H1 (cell line): ENCODE data around the gene ZRANB1. TPM values are rescaled to one million over a fixed set of nuclear protein-coding genes. Genes with fewer than 3 reads are reported as not detected.

Experiments used
- CTCF ChIA-PET: fragments of 300-600 bp; sonication (Branson Sonifier 250); formaldehyde crosslinking; loops from one replicate; lab custom pipeline; 2021; ENCODE audit not compliant: partially characterized antibody; lab: Charles Lee
- POLR2A ChIA-PET: fragments of 300-600 bp; sonication (Branson Sonifier 250); formaldehyde crosslinking; loops from one replicate; lab custom pipeline; 2021; ENCODE audit warnings: inconsistent platforms; ENCODE audit not compliant: partially characterized antibody; lab: Charles Lee
- DNase-seq, 2 experiments: peaks; one replicate each; pipeline versions ENCODE4 v3.0.0 to v3.0.0-alpha.2; 2010 to 2022; ENCODE audit warnings: low spot score in 2 of 2, low read depth in 1 of 2, mixed read lengths in 1 of 2
- FAIRE-seq: peaks from 2 replicates; lab custom pipeline; 2011; peaks lifted over from hg19 to GRCh38; lab: Jason Lieb, UNC
- H2AFZ ChIP-seq: 2 replicates; pipeline ENCODE4 v1.8.1; 2012; ENCODE audit warnings: low read length, inconsistent platforms
- H2AK5ac ChIP-seq: 2 replicates; pipeline ENCODE4 v1.6.1; 2013; ENCODE audit warnings: low read depth, low read length
- H2BK120ac ChIP-seq: replicated peaks from 2 replicates; pipeline ENCODE3; 2013; ENCODE audit warnings: low read depth, low read length, inconsistent platforms
- H2BK12ac ChIP-seq: 2 replicates; pipeline ENCODE4 v1.6.1; 2013; ENCODE audit warnings: low read depth, low read length
- H2BK15ac ChIP-seq: 2 replicates; pipeline ENCODE4 v1.6.1; 2013; ENCODE audit warnings: low read length
- H2BK20ac ChIP-seq: 2 replicates; pipeline ENCODE4 v1.6.1; 2013; ENCODE audit warnings: low read length
- H2BK5ac ChIP-seq: 2 replicates; pipeline ENCODE4 v1.6.1; 2013; ENCODE audit warnings: low read depth, low read length
- H3K14ac ChIP-seq: 2 replicates; pipeline ENCODE4 v1.6.1; 2013; ENCODE audit warnings: inconsistent platforms; ENCODE audit not compliant: insufficient read length
- H3K18ac ChIP-seq: 2 replicates; pipeline ENCODE4 v1.6.1; 2013; ENCODE audit warnings: low read length; ENCODE audit errors: extremely low read depth
- H3K23ac ChIP-seq: 2 replicates; pipeline ENCODE4 v1.6.1; 2013; ENCODE audit warnings: inconsistent platforms; ENCODE audit not compliant: insufficient read length
- H3K23me2 ChIP-seq: 2 replicates; pipeline ENCODE4 v1.6.1; 2013; ENCODE audit warnings: low read depth, low read length
- H3K27ac ChIP-seq: 2 replicates; pipeline ENCODE4 v1.6.1; 2011; ENCODE audit warnings: low read depth, low read length, inconsistent platforms
- H3K27me3 ChIP-seq, 4 experiments: replicated peaks in 1 of 4; 1 replicate in 1 of 4; 2 replicates in 3 of 4; pipeline versions ENCODE4 v1.6.1 to v1.8.1; 2011 to 2013; ENCODE audit warnings: low read length in 3 of 4, mild to moderate bottlenecking in 3 of 4, inconsistent platforms in 2 of 4, mixed read lengths in 2 of 4, moderate library complexity in 1 of 4; ENCODE audit not compliant: control insufficient read depth in 3 of 4, insufficient read depth in 3 of 4; ENCODE audit errors: extremely low read depth in 1 of 4
- H3K36me3 ChIP-seq, 4 experiments: 2 replicates each; pipeline versions ENCODE4 v1.6.1 to v1.8.1; 2011 to 2013; ENCODE audit warnings: mild to moderate bottlenecking in 4 of 4, low read length in 3 of 4, moderate library complexity in 2 of 4, control low read depth in 1 of 4, inconsistent platforms in 1 of 4; ENCODE audit not compliant: insufficient read depth in 4 of 4, control insufficient read depth in 2 of 4
- H3K4ac ChIP-seq: replicated peaks from 2 replicates; pipeline ENCODE3; 2013; ENCODE audit warnings: low read length, low read depth, mixed read lengths, inconsistent platforms; ENCODE audit not compliant: insufficient read length
- H3K4me1 ChIP-seq, 4 experiments: replicated peaks in 1 of 4; 1 replicate in 1 of 4; 2 replicates in 3 of 4; pipeline versions ENCODE4 v1.6.1 to v1.8.1; 2011 to 2013; ENCODE audit warnings: low read length in 3 of 4, inconsistent platforms in 2 of 4, mixed read lengths in 1 of 4; ENCODE audit not compliant: insufficient read depth in 4 of 4, control insufficient read depth in 3 of 4
- H3K4me2 ChIP-seq, 2 experiments: 2 replicates each; pipeline versions ENCODE4 v1.6.1 to v1.8.1; 2011 to 2013; ENCODE audit warnings: low read depth in 2 of 2, low read length in 2 of 2, control low read depth in 1 of 2, inconsistent platforms in 1 of 2, mild to moderate bottlenecking in 1 of 2; ENCODE audit not compliant: insufficient read depth in 1 of 2
- H3K4me3 ChIP-seq, 4 experiments: fragments of 200-600, 300-600 bp in 1 of 4; sonication (generic), shearing (Covaris generic), sonication (Bioruptor Twin) in 1 of 4; 2 replicates each; pipeline versions ENCODE4 v1.5.1 to v1.8.1; 2011 to 2016; ENCODE audit warnings: low read length in 4 of 4, low read depth in 3 of 4, control low read depth in 2 of 4, inconsistent platforms in 2 of 4, mild to moderate bottlenecking in 2 of 4, mixed read lengths in 1 of 4, moderate library complexity in 1 of 4; ENCODE audit not compliant: insufficient read depth in 2 of 4; ENCODE audit errors: extremely low read depth in 1 of 4
- H3K56ac ChIP-seq: replicated peaks from 2 replicates; pipeline ENCODE3; 2013; ENCODE audit warnings: low read depth, mild to moderate bottlenecking, mixed read lengths, low read length, inconsistent platforms; ENCODE audit not compliant: insufficient read length
- H3K79me1 ChIP-seq: 2 replicates; pipeline ENCODE4 v1.6.1; 2013; ENCODE audit warnings: low read depth, low read length, control low read depth
- H3K79me2 ChIP-seq, 2 experiments: 2 replicates each; pipeline versions ENCODE4 v1.6.1 to v1.8.1; 2012 to 2013; ENCODE audit warnings: low read length in 2 of 2, mild to moderate bottlenecking in 2 of 2, inconsistent platforms in 1 of 2; ENCODE audit not compliant: insufficient read depth in 2 of 2, control insufficient read depth in 1 of 2
- H3K9ac ChIP-seq, 4 experiments: replicated peaks in 1 of 4; 1 replicate in 1 of 4; 2 replicates in 3 of 4; pipeline versions ENCODE4 v1.6.1 to v1.8.1; 2011 to 2013; ENCODE audit warnings: low read depth in 3 of 4, low read length in 3 of 4, control low read depth in 2 of 4, mild to moderate bottlenecking in 2 of 4, moderate library complexity in 2 of 4, inconsistent platforms in 1 of 4; ENCODE audit errors: extremely low read depth in 1 of 4
- H3K9me3 ChIP-seq, 2 experiments: 2 replicates each; pipeline versions ENCODE4 v1.6.1 to v1.8.1; 2012 to 2013; ENCODE audit warnings: mild to moderate bottlenecking in 2 of 2, moderate library complexity in 2 of 2, control low read depth in 1 of 2, inconsistent platforms in 1 of 2, low read depth in 1 of 2, low read length in 1 of 2, mixed read lengths in 1 of 2; ENCODE audit not compliant: insufficient read depth in 2 of 2
- H4K20me1 ChIP-seq, 2 experiments: replicated peaks in 1 of 2; 2 replicates each; pipeline versions ENCODE3 to v1.8.1; 2011 to 2013; ENCODE audit warnings: inconsistent platforms in 2 of 2, low read length in 2 of 2, mild to moderate bottlenecking in 1 of 2; ENCODE audit not compliant: insufficient read depth in 2 of 2, control insufficient read depth in 1 of 2
- H4K5ac ChIP-seq: 2 replicates; pipeline ENCODE4 v1.6.1; 2013; ENCODE audit warnings: low read length, low read depth, mixed read lengths, inconsistent platforms; ENCODE audit not compliant: insufficient read length
- H4K8ac ChIP-seq: 2 replicates; pipeline ENCODE4 v1.8.0; 2013; ENCODE audit warnings: mild to moderate bottlenecking, moderate library complexity, low read length, inconsistent platforms; ENCODE audit not compliant: insufficient read depth; ENCODE audit errors: extremely low read depth
- H4K91ac ChIP-seq: replicated peaks from 2 replicates; pipeline ENCODE3; 2013; ENCODE audit warnings: low read length, mixed read lengths, inconsistent platforms; ENCODE audit not compliant: insufficient read length
- CTBP2 ChIP-seq: IDR thresholded peaks from 2 replicates; pipeline ENCODE4 v1.7.0; 2011; ENCODE audit warnings: borderline replicate concordance, mild to moderate bottlenecking, moderate library complexity, mixed read lengths, low read length; ENCODE audit not compliant: insufficient read depth, insufficient read length
- MAFK ChIP-seq: IDR thresholded peaks from 2 replicates; pipeline ENCODE4 v1.6.1; 2012; ENCODE audit warnings: low read depth, mild to moderate bottlenecking, improper control_type of control experiment, low read length
- POU5F1 ChIP-seq: IDR thresholded peaks from 2 replicates; pipeline ENCODE4 v1.6.1; 2011; ENCODE audit warnings: low read depth, mild to moderate bottlenecking, low read length, moderate library complexity
- RAD21 ChIP-seq, 2 experiments: IDR thresholded peaks in 1 of 2; conservative IDR thresholded peaks in 1 of 2; 2 replicates each; pipeline ENCODE4 v1.6.1; 2011; ENCODE audit warnings: low read depth in 2 of 2, low read length in 2 of 2, improper control_type of control experiment in 1 of 2, inconsistent platforms in 1 of 2, mild to moderate bottlenecking in 1 of 2, moderate library complexity in 1 of 2
- SAP30 ChIP-seq: fragments of 300-600 bp; sonication (generic); IDR thresholded peaks from 2 replicates; pipeline ENCODE4 v1.7.1; 2012; ENCODE audit warnings: low read length, moderate library complexity, mild to moderate bottlenecking, inconsistent platforms; ENCODE audit not compliant: insufficient read depth, insufficient replicate concordance
- SIRT6 ChIP-seq: IDR thresholded peaks from one replicate; pipeline ENCODE4 v1.7.1; 2012; ENCODE audit warnings: low read length, inconsistent platforms
- WGBS, 2 experiments: shearing (Covaris generic) in 1 of 2; methylation state at CpG; one replicate each; pipeline versions ENCODE4 v1.1.6 to v1.1.7; 2013 to 2015; ENCODE audit warnings: low lambda C conversion rate in 2 of 2, mixed read lengths in 2 of 2, inconsistent platforms in 1 of 2, low coverage in 1 of 2, missing lambda C conversion rate in 1 of 2; ENCODE audit not compliant: insufficient replicate concordance in 2 of 2, insufficient coverage in 1 of 2, insufficient read length in 1 of 2; ENCODE audit errors: extremely low coverage in 1 of 2, missing lambda C conversion rate in 1 of 2; 5-methylcytosine and 5-hydroxymethylcytosine counted together
- polyA plus RNA-seq, 7 experiments: library from polyadenylated mRNA; depleted of rRNA in 3 of 7; stranded (reverse) in 5 of 7; unstranded in 2 of 7; fragments of >200 nt in 5 of 7; fragments of 200-250 nt in 2 of 7; gene quantifications; 1 replicate in 5 of 7; 2 replicates in 1 of 7; 4 replicates in 1 of 7; pipeline versions ENCODE4 v1.2.1 to v1.2.3, GENCODE V29; 2011 to 2013; ENCODE audit warnings: missing spikeins in 2 of 7, mixed read lengths in 2 of 7
- total RNA-seq: library from RNA; stranded (reverse); fragmentation: NEBNext Ultra II Directional; extraction: Animal tissue kit (Norgen Biotek cat#: 25700); gene quantifications from 2 replicates; pipeline ENCODE4 v1.2.1, GENCODE V29; 2021

ZRANB1 gene
- total and polyA plus RNA-seq, 2 of the 8 experiments (the other 6 are each of a cell fraction or from before 2014, with no cell fraction given): 6.1 to 19.9 TPM

- H3K27ac ChIP-seq: no peak overlapping the region
- H4K91ac ChIP-seq: no peak overlapping the region
- POLR2A ChIA-PET: no interaction called here
- TF ChIP-seq POU5F1: no peak
- TF ChIP-seq MAFK: no peak
- TF ChIP-seq RAD21 (IDR thresholded peaks at IDR 0.05 in 1 of 2, conservative IDR thresholded peaks at IDR 0.05 in 1 of 2; ENCODE audit: low read depth in 2 of 2, low read length in 2 of 2): no peak
- TF ChIP-seq SIRT6: no peak
- TF ChIP-seq SAP30: no peak
- TF ChIP-seq CTBP2: no peak
Observed at GRCh38 chr10:125007436-125007835, 65.5 kb downstream of the ZRANB1 start.

More at GRCh38 chr10:125007436-125007835, 65.5 kb downstream of the ZRANB1 start:
- Histone ChIP-seq H3K18ac (no peak overlapping the region), H3K23ac (no peak overlapping the region), H3K4me1 (peaks cover 0 to 16% (median 7%) of the 10 kb centered on the region in 4 experiments; a peak in 5 of 7 replicates), H2AFZ (no peak overlapping the region), H2AK5ac (no peak overlapping the region), H3K4me2 (no peak overlapping the region), H3K9ac (no peak overlapping the region), H2BK20ac (no peak overlapping the region), H3K4me3 (no peak overlapping the region), H3K36me3 (peaks cover 6 to 50% (median 14%) of the 10 kb centered on the region in 4 experiments; a peak in 7 of 8 replicates), H4K5ac (no peak overlapping the region), H3K27me3 (no peaks in the 10 kb centered on the region), H4K20me1 (peaks cover 51 to 64% of the 10 kb centered on the region in 2 experiments), H2BK5ac (no peak overlapping the region), H2BK120ac (no peak overlapping the region), H3K9me3 (no peaks in the 10 kb centered on the region), H3K79me1 (peaks cover 34% of the 10 kb centered on the region), H3K56ac (no peak overlapping the region), H3K4ac (no peak overlapping the region), H3K79me2 (peaks cover 0 to 96% of the 10 kb centered on the region in 2 experiments; a peak in 2 of 4 replicates), H4K8ac (no peak overlapping the region; the same call in 1 of the 2 replicates), H3K23me2 (no peaks in the 10 kb centered on the region), H2BK12ac (no peak overlapping the region), H3K14ac (no peak overlapping the region), H2BK15ac (no peak overlapping the region)
- no peak for FAIRE-seq
- CTCF ChIA-PET: interaction anchor here (1.5 to 1.6 kb wide), 2 partner anchors 15 to 58 kb away, joined by 4 read pairs; no protein-coding TSS in a partner anchor
- WGBS, 2 experiments: 91% methylated on average over 6 of the region's 6 CpGs; no CpG with 5 or more reads in 1 of the 2 experiments
- no peak for DNase-seq
